GM23338 (cell line): Measurements from ENCODE around the gene TMPRSS3. TPM values are rescaled to one million over a fixed set of nuclear protein-coding genes. Genes with fewer than 3 reads are reported as not detected.

ENCODE experiments used
- ATAC-seq: fragments of 200-7000 bp; cut with Tn5 transposase; 3 replicates; pipeline ENCODE4 v1.9.1; 2020
- DNase-seq: peaks from one replicate; pipeline ENCODE4 v3.0.0-alpha.2; 2015; ENCODE audit warnings: low spot score
- H2AFZ ChIP-seq: fragments of 200-600 bp; sonication (generic); 2 replicates; pipeline ENCODE4 v1.8.0; 2016; ENCODE audit warnings: antibody characterized with exemption, mild to moderate bottlenecking, moderate library complexity
- H3F3A ChIP-seq: fragments of 200-600 bp; sonication (generic); replicated peaks from 2 replicates; pipeline ENCODE4 v1.8.0; 2017; ENCODE audit warnings: antibody characterized with exemption, mixed run types, low read depth
- H3K27ac ChIP-seq: fragments of 200-600 bp; sonication (generic); 2 replicates; pipeline ENCODE4 v1.6.1; 2016; ENCODE audit warnings: low read depth
- H3K27me3 ChIP-seq: fragments of 200-600 bp; sonication (generic); 2 replicates; pipeline ENCODE4 v1.8.0; 2016; ENCODE audit warnings: mild to moderate bottlenecking, mixed run types, moderate library complexity; ENCODE audit not compliant: insufficient read depth
- H3K36me3 ChIP-seq: fragments of 200-600 bp; sonication (generic); 2 replicates; pipeline ENCODE4 v1.8.0; 2016; ENCODE audit warnings: mild to moderate bottlenecking; ENCODE audit not compliant: insufficient read depth
- H3K4me1 ChIP-seq: fragments of 200-600 bp; sonication (generic); 2 replicates; pipeline ENCODE4 v1.8.0; 2016; ENCODE audit warnings: mild to moderate bottlenecking, moderate library complexity; ENCODE audit not compliant: insufficient read depth
- H3K4me2 ChIP-seq: fragments of 200-600 bp; sonication (generic); 2 replicates; pipeline ENCODE4 v1.7.1; 2017; ENCODE audit warnings: mixed run types
- H3K4me3 ChIP-seq: fragments of 200-600 bp; sonication (generic); 2 replicates; pipeline ENCODE4 v1.6.1; 2016; ENCODE audit warnings: mixed run types
- H3K79me2 ChIP-seq: fragments of 200-600 bp; sonication (generic); replicated peaks from 2 replicates; pipeline ENCODE4 v1.8.0; 2017; ENCODE audit warnings: mild to moderate bottlenecking; ENCODE audit not compliant: insufficient read depth
- H3K9me2 ChIP-seq: fragments of 200-600 bp; sonication (generic); 2 replicates; pipeline ENCODE4 v1.8.0; 2017; ENCODE audit not compliant: insufficient read depth
- H4K20me1 ChIP-seq: fragments of 200-600 bp; sonication (generic); replicated peaks from 2 replicates; pipeline ENCODE4 v1.8.0; 2017; ENCODE audit warnings: mild to moderate bottlenecking; ENCODE audit not compliant: insufficient read depth
- H3K27ac Mint-ChIP-seq: 2 replicates; pipeline ENCODE4 v1.8.0; 2020; ENCODE audit warnings: inconsistent platforms, mild to moderate bottlenecking, moderate library complexity, mixed read lengths
- H3K27me3 Mint-ChIP-seq: 3 replicates; pipeline ENCODE4 v1.8.0; 2022; ENCODE audit warnings: low read depth, mild to moderate bottlenecking, moderate library complexity, mixed read lengths, inconsistent platforms; ENCODE audit not compliant: insufficient read depth, poor library complexity
- H3K36me3 Mint-ChIP-seq: 3 replicates; pipeline ENCODE4 v1.8.0; 2021; ENCODE audit warnings: low read depth, mild to moderate bottlenecking, inconsistent platforms, moderate library complexity, mixed read lengths
- H3K4me1 Mint-ChIP-seq: 3 replicates; pipeline ENCODE4 v1.8.0; 2020; ENCODE audit warnings: mild to moderate bottlenecking, inconsistent platforms, mixed read lengths
- H3K4me3 Mint-ChIP-seq: 3 replicates; pipeline ENCODE4 v1.8.0; 2021; ENCODE audit warnings: moderate library complexity, mild to moderate bottlenecking, inconsistent platforms, mixed read lengths
- H3K9me3 Mint-ChIP-seq: 3 replicates; pipeline ENCODE4 v1.8.0; 2020; ENCODE audit warnings: moderate library complexity, mild to moderate bottlenecking, inconsistent platforms, mixed read lengths
- CREB1 ChIP-seq: fragments of 250-450 bp; sonication (Bioruptor Pico); IDR thresholded peaks from 2 replicates; pipeline ENCODE4 v1.5.0; 2020; ENCODE audit warnings: low read depth, mild to moderate bottlenecking, moderate library complexity
- EZH2 ChIP-seq: fragments of 200-600 bp; sonication (generic); IDR thresholded peaks from one replicate; pipeline ENCODE4 v1.8.0; 2017; ENCODE audit warnings: antibody characterized with exemption, mild to moderate bottlenecking, low read depth; ENCODE audit not compliant: unreplicated experiment
- JUNB ChIP-seq: IDR thresholded peaks from one replicate; pipeline ENCODE4 v1.6.1; 2016; ENCODE audit warnings: antibody characterized with exemption; ENCODE audit not compliant: unreplicated experiment
- POLR2AphosphoS5 ChIP-seq: IDR thresholded peaks from 2 replicates; pipeline ENCODE4 v1.6.1; 2016; ENCODE audit warnings: antibody characterized with exemption, low read depth
- STAT1 ChIP-seq: IDR thresholded peaks from one replicate; pipeline ENCODE4 v1.6.1; 2016; ENCODE audit warnings: antibody characterized with exemption; ENCODE audit not compliant: unreplicated experiment
- ZNF331 ChIP-seq: fragments of 250-450 bp; sonication (Bioruptor Pico); IDR thresholded peaks from 2 replicates; pipeline ENCODE4 v1.5.0; 2020; ENCODE audit warnings: low read depth, mild to moderate bottlenecking, moderate library complexity
- polyA plus RNA-seq: library from polyadenylated mRNA; unstranded; fragments of >200 nt; fragmentation: Nextera tagmentation; extraction: Ambion mirVana; gene quantifications from 2 replicates; pipeline ENCODE4 v1.2.1, GENCODE V29; 2016
- total RNA-seq: library from RNA; depleted of rRNA; stranded (reverse); fragments of >200 nt; shearing (Covaris generic); gene quantifications from 2 replicates; pipeline ENCODE4 v1.2.3, GENCODE V29; 2014
- TF ChIP-seq, protein P1 (sequence below): fragments of 250-450 bp; sonication (Bioruptor Pico); IDR thresholded peaks from 2 replicates; pipeline ENCODE4 v1.5.0; 2020; ENCODE audit warnings: mild to moderate bottlenecking, moderate library complexity

The TMPRSS3 gene
- total and polyA plus RNA-seq, 2 experiments from 2014 or later = 0.17 TPM; not detected in 1

DNA sequence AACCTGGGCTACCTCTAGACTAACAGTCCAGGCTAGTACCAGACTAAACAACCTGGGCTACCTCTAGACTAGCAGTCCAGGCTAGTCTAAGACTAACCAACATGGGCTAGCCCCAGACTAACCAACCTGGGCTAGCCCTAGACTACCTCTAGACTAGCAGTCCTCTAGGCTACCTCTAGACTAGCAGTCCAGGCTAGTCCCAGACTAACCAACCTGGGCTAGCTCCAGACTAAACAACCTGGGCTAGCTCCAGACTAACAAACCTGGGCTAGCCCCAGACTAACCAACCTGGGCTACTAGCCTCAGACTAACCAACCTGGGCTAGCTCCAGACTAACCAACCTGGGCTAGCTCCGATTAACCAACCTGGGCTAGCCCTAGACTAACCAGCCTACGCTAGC is 47.1 kb downstream of the TMPRSS3 start (continued):
- TF ChIP-seq, protein P1, sequence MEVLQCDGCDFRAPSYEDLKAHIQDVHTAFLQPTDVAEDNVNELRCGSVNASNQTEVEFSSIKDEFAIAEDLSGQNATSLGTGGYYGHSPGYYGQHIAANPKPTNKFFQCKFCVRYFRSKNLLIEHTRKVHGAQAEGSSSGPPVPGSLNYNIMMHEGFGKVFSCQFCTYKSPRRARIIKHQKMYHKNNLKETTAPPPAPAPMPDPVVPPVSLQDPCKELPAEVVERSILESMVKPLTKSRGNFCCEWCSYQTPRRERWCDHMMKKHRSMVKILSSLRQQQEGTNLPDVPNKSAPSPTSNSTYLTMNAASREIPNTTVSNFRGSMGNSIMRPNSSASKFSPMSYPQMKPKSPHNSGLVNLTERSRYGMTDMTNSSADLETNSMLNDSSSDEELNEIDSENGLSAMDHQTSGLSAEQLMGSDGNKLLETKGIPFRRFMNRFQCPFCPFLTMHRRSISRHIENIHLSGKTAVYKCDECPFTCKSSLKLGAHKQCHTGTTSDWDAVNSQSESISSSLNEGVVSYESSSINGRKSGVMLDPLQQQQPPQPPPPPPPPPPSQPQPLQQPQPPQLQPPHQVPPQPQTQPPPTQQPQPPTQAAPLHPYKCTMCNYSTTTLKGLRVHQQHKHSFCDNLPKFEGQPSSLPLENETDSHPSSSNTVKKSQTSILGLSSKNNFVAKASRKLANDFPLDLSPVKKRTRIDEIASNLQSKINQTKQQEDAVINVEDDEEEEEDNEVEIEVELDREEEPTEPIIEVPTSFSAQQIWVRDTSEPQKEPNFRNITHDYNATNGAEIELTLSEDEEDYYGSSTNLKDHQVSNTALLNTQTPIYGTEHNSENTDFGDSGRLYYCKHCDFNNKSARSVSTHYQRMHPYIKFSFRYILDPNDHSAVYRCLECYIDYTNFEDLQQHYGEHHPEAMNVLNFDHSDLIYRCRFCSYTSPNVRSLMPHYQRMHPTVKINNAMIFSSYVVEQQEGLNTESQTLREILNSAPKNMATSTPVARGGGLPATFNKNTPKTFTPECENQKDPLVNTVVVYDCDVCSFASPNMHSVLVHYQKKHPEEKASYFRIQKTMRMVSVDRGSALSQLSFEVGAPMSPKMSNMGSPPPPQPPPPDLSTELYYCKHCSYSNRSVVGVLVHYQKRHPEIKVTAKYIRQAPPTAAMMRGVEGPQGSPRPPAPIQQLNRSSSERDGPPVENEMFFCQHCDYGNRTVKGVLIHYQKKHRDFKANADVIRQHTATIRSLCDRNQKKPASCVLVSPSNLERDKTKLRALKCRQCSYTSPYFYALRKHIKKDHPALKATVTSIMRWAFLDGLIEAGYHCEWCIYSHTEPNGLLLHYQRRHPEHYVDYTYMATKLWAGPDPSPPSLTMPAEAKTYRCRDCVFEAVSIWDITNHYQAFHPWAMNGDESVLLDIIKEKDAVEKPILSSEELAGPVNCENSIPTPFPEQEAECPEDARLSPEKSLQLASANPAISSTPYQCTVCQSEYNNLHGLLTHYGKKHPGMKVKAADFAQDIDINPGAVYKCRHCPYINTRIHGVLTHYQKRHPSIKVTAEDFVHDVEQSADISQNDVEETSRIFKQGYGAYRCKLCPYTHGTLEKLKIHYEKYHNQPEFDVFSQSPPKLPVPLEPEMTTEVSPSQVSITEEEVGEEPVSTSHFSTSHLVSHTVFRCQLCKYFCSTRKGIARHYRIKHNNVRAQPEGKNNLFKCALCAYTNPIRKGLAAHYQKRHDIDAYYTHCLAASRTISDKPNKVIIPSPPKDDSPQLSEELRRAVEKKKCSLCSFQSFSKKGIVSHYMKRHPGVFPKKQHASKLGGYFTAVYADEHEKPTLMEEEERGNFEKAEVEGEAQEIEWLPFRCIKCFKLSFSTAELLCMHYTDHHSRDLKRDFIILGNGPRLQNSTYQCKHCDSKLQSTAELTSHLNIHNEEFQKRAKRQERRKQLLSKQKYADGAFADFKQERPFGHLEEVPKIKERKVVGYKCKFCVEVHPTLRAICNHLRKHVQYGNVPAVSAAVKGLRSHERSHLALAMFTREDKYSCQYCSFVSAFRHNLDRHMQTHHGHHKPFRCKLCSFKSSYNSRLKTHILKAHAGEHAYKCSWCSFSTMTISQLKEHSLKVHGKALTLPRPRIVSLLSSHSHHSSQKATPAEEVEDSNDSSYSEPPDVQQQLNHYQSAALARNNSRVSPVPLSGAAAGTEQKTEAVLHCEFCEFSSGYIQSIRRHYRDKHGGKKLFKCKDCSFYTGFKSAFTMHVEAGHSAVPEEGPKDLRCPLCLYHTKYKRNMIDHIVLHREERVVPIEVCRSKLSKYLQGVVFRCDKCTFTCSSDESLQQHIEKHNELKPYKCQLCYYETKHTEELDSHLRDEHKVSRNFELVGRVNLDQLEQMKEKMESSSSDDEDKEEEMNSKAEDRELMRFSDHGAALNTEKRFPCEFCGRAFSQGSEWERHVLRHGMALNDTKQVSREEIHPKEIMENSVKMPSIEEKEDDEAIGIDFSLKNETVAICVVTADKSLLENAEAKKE (CRISPR knock-in tag) = no peak
- TF ChIP-seq POLR2AphosphoS5 (no peak), JUNB (no peak)

DNA sequence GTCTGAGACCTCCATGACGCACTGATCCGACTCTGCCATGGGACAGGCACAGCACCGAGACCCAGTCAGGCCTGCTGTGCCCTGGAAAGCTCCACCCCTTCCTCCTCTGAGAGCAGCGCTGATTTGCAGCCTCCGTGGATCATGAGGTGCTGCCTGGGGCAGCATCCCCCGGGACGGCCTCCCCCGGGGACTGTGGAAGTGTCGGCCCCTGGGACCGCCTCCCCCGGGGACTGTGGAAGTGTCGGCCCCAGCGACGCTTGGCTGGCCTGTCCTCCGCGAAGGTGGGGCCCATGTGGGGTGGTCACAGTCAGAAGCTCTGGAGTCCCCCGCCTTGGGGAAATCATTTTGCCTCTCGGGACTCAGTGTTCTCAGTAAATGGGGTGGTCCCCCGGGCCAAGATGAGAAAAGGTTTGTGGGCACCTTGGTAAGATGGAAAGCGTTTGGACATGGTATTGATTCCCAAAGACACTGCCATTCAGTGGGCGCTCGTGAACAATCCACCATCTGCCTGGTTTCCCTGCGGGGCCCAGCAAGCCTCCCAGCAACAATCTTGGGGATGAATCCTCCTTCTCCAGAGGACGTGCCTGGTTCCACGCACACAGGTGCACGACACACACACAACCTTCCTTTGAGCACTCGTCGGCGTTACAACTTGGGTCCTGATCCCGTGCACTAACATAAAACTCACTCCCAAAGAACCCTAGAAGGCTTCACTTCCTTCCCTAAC is 48.1 kb downstream of the TMPRSS3 start:
- Histone ChIP-seq H3K27me3 (no peaks in the 10 kb centered on the region), H3K36me3 (no peaks in the 10 kb centered on the region)
- no peaks in the 10 kb centered on the region for H3K4me1 Mint-ChIP-seq
- no peak for TF ChIP-seq STAT1
- TF ChIP-seq, protein P1 (CRISPR knock-in tag) = no peak
- TF ChIP-seq POLR2AphosphoS5 = no peak
- TF ChIP-seq EZH2 = no peak
- no peak for TF ChIP-seq ZNF331 (CRISPR knock-in tag)
- TF ChIP-seq CREB1 (CRISPR knock-in tag) = no peak

More for the DNA sequence above, 48.1 kb downstream of the TMPRSS3 start:
- no peak overlapping the region for H3K27ac Mint-ChIP-seq
- Histone ChIP-seq H3K4me1 (no peaks in the 10 kb centered on the region), H4K20me1 (no peaks in the 10 kb centered on the region), H3K4me3 (no peak overlapping the region), H3K4me2 (no peak overlapping the region), H3K9me2 (0 out of 2 replicates have a peak, but pooled peaks cover 2% of the 10 kb centered on the region), H2AFZ (0 out of 2 replicates have a peak overlapping the region, but pooled peaks have one; percentile 32), H3K79me2 (no peaks in the 10 kb centered on the region), H3F3A (no peaks in the 10 kb centered on the region), H3K27ac (no peak overlapping the region)
- no peak overlapping the region for H3K4me3 Mint-ChIP-seq
- ATAC-seq (no peak), DNase-seq (no peak)
- H3K27me3 Mint-ChIP-seq = peaks cover 11% of the 10 kb centered on the region
- H3K36me3 Mint-ChIP-seq = no peaks in the 10 kb centered on the region
- no peaks in the 10 kb centered on the region for H3K9me3 Mint-ChIP-seq
